T-helper 2 cell treated with Interferon-gamma antibody and Interleukin-4, amounts not matched to agents 5 μg/mL and 100 μg/mL, for 36 hours (primary cell): ENCODE data around the gene CCL27.
"Not testable (repeated sequence)": the region's sequence is repeated elsewhere in the genome, so short reads cannot be mapped to it uniquely, and the experiment has no call there.

Experiments used
- DNase-seq: peaks from one replicate; pipeline ENCODE4 v3.0.0; 2021; ENCODE audit warnings: low spot score
- H3K27ac Mint-ChIP-seq: one replicate; pipeline ENCODE4 v1.8.0; 2021; ENCODE audit warnings: mild to moderate bottlenecking, mixed read lengths
- H3K27me3 Mint-ChIP-seq: one replicate; pipeline ENCODE4 v1.8.0; 2021; ENCODE audit warnings: low read depth, mixed read lengths
- H3K36me3 Mint-ChIP-seq: one replicate; pipeline ENCODE4 v1.8.0; 2021; ENCODE audit warnings: low read depth, mixed read lengths
- H3K4me1 Mint-ChIP-seq: one replicate; pipeline ENCODE4 v1.8.0; 2021; ENCODE audit warnings: low read depth, mixed read lengths
- H3K4me3 Mint-ChIP-seq: one replicate; pipeline ENCODE4 v1.8.0; 2022; ENCODE audit warnings: mild to moderate bottlenecking, moderate library complexity, mixed read lengths
- H3K9me3 Mint-ChIP-seq: one replicate; pipeline ENCODE4 v1.8.0; 2021; ENCODE audit warnings: mixed read lengths

Gene CCL27

DNA sequence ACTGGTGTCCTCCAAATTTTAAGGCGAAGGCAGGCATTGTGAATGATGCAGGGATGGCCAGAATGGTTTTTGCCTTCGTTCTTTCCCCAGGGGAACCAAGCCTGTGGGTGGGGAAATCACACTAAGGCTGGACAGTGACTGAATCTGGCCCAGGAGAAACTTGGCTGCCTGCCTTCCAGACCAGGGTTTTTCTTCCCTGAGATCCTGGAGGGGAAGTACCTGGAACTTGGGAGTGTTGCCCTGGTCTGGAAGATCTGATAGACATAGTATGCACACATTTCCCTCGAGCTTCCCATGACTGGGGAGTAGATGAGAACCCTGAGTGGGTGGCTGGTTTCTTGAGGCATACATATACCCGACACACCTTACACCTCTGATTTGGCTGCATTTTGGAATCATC, 11.1 kb downstream of the CCL27 start:
- no peak for DNase-seq
- Mint-ChIP-seq H3K36me3 (peaks cover 39% of the 10 kb centered on the region), H3K27me3 (no peaks in the 10 kb centered on the region), H3K4me3 (no peak overlapping the region), H3K4me1 (peaks cover 31% of the 10 kb centered on the region), H3K27ac (no peak overlapping the region), H3K9me3 (no peaks in the 10 kb centered on the region)

DNA sequence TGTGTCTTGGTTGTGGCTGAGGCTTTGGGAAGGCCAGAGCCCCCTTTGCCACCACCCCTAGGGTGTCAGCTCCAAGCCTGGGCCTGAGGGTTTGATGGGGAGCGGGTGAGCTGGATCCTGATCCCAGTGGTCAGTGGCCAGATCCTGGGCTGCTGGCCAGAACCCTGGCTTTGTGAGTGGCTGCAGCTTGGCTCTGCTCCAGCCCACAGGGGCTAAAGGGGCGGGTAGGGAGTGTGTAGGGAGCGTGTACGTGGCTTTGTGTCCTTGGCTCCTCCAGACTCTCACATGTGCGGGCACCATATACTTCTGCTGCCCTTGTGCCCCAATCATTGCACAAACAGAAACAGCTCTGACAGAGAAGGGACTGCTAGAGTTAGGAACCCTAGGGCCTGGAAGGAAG, 11.6 kb downstream of the CCL27 start:
- peaks cover 34% of the 10 kb centered on the region for H3K4me1 Mint-ChIP-seq
- H3K27me3 Mint-ChIP-seq, result no peaks in the 10 kb centered on the region
- H3K9me3 Mint-ChIP-seq, result no peaks in the 10 kb centered on the region
- H3K36me3 Mint-ChIP-seq, result peaks cover 38% of the 10 kb centered on the region
- H3K27ac Mint-ChIP-seq, result no peak overlapping the region
- DNase-seq, result no peak
- H3K4me3 Mint-ChIP-seq, result no peak overlapping the region

DNA sequence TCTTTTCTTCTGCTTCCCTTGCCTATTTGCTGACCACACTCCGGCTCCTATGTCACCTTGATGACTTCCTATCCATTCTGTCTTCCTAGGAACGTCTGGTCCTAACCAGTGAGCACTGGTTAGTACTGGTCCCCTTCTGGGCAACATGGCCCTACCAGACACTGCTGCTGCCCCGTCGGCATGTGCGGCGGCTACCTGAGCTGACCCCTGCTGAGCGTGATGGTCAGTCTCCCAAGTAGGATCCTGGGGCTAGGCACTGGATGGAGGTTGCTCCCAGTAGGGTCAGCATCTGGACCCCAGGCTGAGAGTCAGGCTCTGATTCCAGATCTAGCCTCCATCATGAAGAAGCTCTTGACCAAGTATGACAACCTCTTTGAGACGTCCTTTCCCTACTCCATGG, 13.8 kb downstream of the CCL27 start:
- peaks cover 38% of the 10 kb centered on the region for H3K36me3 Mint-ChIP-seq
- H3K27me3 Mint-ChIP-seq, result no peaks in the 10 kb centered on the region
- H3K27ac Mint-ChIP-seq, result no peak overlapping the region
- H3K9me3 Mint-ChIP-seq, result no peaks in the 10 kb centered on the region
- H3K4me3 Mint-ChIP-seq, result peak overlapping the region; percentile 94
- peaks cover 34% of the 10 kb centered on the region for H3K4me1 Mint-ChIP-seq
- DNase-seq, result no peak

DNA sequence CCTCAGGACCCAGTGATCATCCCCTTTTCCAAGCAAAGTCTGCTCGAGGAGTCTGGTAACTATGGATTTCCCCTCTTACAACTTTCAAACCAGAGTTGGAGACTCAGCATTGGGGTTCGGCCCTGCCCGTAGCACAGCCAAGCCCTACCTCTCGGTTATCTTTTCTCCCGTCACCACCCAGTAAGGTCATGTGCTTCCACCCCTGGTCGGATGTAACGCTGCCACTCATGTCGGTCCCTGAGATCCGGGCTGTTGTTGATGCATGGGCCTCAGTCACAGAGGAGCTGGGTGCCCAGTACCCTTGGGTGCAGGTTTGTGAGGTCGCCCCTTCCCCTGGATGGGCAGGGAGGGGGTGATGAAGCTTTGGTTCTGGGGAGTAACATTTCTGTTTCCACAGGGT, 14.8 kb downstream of the CCL27 start:
- Mint-ChIP-seq H3K4me1 (peaks cover 28% of the 10 kb centered on the region), H3K36me3 (peaks cover 38% of the 10 kb centered on the region), H3K9me3 (no peaks in the 10 kb centered on the region), H3K4me3 (peak overlapping the region; percentile 94), H3K27ac (peak overlapping the region; percentile 83), H3K27me3 (no peaks in the 10 kb centered on the region)
- no peak for DNase-seq

DNA sequence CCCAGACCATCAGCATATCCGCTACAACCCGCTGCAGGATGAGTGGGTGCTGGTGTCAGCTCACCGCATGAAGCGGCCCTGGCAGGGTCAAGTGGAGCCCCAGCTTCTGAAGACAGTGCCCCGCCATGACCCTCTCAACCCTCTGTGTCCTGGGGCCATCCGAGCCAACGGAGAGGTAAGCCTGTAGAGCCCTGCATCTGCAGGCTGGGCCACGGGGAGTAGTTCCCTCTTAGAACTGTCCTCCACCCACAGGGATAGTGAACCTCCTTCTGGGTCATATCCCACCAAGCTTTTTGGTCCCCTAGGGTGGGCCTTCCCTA, 15.4 kb downstream of the CCL27 start:
- Mint-ChIP-seq H3K27me3 (no peaks in the 10 kb centered on the region), H3K4me1 (peaks cover 23% of the 10 kb centered on the region), H3K36me3 (peaks cover 38% of the 10 kb centered on the region), H3K4me3 (peak overlapping the region; percentile 94), H3K9me3 (no peaks in the 10 kb centered on the region), H3K27ac (peak overlapping the region; percentile 83)
- DNase-seq, result no peak

DNA sequence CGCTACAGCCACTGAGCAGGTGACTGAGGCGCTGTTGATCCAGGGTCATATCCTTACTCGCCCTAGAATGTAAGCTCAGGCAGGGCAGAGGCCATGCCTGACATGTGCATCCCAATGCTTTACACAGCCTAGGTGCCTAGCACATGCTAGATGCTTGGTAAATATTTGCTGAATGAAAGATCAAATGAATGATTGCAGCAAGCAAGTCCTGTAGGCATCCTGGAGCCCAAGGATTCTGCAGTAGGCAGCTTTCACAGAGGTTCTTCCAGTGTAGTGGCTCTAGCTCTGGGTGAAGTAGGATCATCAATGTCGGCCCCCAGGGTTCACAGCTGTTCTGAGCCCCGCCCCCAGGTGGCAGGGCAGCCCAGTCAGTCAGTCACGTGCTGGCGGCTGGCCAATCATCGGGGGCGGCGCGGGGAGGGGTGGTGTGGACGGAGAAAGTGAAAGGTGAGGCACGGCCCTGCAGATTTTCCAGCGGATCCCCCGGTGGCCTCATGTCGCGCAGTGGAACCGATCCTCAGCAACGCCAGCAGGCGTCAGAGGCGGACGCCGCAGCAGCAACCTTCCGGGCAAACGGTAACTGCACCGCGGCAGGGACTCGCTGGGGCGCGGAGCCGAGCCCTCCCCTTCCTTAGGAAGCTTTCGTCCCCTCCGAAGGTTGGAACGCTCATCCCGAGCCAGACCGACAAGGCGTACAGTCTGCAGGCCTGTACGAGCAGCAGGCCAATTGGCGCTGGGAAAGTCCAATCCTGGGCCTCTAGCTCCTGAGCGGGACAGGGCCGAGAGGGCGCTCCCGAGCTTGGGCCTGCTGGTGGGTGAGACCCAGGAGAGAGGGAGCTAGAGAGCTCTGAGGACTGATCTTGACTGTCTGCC, 16.0 kb downstream of the CCL27 start, which contains the start of gene GALT:
Gene GALT (plus strand): TSS at position 465 of the 873 bp plus-strand sequence. CDS start 30 bp downstream, at position 495.
- peak; percentile 95 for DNase-seq
- Mint-ChIP-seq H3K4me3 (peak within 1 kb of the TSS; percentile 94), H3K36me3 (peaks cover 38% of the 10 kb centered on the region), H3K27ac (peak within 1 kb of the TSS; percentile 83), H3K9me3 (no peaks in the 10 kb centered on the region), H3K4me1 (peaks cover 23% of the 10 kb centered on the region), H3K27me3 (no peaks in the 10 kb centered on the region)

DNA sequence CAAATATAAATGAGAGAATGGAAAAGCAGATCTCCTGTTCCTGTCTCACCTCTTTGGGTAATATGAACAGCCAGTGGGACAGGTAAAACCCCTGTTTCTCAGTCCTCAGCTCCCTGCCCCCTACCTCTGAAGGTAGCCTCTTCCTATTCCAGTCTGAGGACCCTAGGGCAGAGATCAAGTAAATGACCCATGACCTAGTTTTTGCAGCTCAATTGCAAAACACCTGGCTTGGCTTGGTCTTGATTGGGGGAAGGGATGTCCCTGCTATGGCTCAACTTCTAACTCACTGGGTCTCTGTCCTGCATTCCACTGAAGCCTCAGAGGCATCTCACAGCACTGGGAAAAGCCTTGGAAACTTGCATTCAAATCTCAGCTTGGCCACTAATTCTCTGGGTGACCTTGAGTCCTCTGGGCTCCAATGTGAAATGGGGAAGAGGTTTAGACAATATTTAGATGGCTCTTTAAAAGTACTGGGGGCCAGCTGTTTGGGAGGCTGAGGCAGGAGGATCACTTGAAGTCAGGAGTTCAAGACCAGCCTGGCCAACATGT, 17.6 kb downstream of the CCL27 start:
- no peak overlapping the region for H3K27ac Mint-ChIP-seq
- H3K9me3 Mint-ChIP-seq, result no peaks in the 10 kb centered on the region
- no peaks in the 10 kb centered on the region for H3K27me3 Mint-ChIP-seq
- H3K4me1 Mint-ChIP-seq, result peaks cover 23% of the 10 kb centered on the region
- peaks cover 29% of the 10 kb centered on the region for H3K36me3 Mint-ChIP-seq
- H3K4me3 Mint-ChIP-seq, result no peak overlapping the region
- DNase-seq, result no peak

DNA sequence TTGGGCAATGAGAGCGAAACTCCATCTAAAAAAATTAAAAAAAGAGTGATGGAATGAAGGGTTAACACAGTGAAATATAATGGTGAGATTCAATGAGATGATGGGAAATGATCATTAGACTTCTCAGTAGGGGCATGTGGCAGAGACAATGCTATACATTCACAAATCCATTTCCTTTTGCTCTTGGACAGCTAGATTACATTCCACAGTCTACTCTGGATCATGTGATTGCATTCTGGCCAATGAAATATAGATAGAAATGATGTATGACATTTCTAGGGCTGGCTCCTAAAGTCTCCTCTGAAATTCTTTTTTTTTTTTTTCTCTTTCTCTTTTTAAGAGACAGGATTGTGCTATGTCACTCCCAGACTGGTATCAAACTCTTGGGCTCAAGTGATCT, 19.8 kb downstream of the CCL27 start:
- DNase-seq, result no peak
- Mint-ChIP-seq H3K4me1 (peaks cover 18% of the 10 kb centered on the region), H3K4me3 (no peak overlapping the region), H3K27me3 (no peaks in the 10 kb centered on the region), H3K36me3 (peaks cover 7% of the 10 kb centered on the region), H3K9me3 (no peaks in the 10 kb centered on the region), H3K27ac (no peak overlapping the region)

DNA sequence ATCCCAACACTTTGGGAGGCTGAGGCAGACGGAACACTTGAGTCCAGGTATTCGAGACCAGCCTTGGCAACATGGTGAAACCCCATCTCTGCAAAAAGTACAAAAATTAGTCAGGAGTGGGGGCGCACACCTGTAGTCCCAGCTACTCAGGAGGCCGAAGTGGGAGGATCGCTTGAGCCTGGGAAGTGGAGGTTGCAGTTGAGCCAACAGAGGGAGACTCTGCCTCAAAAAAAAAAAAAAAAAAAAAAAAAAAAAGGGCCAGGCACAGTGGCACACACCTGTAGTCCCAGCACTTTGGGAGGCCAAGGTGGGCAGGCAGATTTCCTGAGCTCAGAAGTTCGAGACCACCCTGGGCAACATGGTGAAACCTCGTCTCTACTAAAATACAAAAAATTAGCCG, 23.1 kb downstream of the CCL27 start:
- not testable (repeated sequence) for H3K9me3 Mint-ChIP-seq, H3K27me3 Mint-ChIP-seq, H3K27ac Mint-ChIP-seq, H3K4me3 Mint-ChIP-seq, DNase-seq
- Mint-ChIP-seq H3K36me3 (peaks cover 12% of the 10 kb centered on the region), H3K4me1 (peaks cover 16% of the 10 kb centered on the region)

DNA sequence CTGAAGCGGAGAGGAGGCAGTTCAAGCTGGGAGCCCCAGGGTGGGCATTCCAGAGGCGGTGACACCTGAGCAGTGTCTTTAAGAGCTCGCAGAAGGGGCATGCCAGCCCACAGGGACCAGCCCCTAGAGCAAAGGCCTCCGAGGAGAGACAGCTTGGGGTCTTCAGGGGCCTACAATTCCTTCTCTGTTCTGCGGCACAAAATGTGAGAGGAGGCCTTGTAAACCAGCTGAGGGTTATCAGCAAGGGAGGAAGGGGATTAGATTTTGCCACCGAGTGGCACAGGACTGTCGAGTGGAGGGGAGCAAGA, 24.4 kb downstream of the CCL27 start:
- no peaks in the 10 kb centered on the region for H3K9me3 Mint-ChIP-seq
- no peak for DNase-seq
- H3K4me3 Mint-ChIP-seq, result peak overlapping the region; percentile 97
- H3K27me3 Mint-ChIP-seq, result no peaks in the 10 kb centered on the region
- H3K27ac Mint-ChIP-seq, result peak overlapping the region; percentile 87
- peaks cover 22% of the 10 kb centered on the region for H3K4me1 Mint-ChIP-seq
- H3K36me3 Mint-ChIP-seq, result peaks cover 14% of the 10 kb centered on the region

DNA sequence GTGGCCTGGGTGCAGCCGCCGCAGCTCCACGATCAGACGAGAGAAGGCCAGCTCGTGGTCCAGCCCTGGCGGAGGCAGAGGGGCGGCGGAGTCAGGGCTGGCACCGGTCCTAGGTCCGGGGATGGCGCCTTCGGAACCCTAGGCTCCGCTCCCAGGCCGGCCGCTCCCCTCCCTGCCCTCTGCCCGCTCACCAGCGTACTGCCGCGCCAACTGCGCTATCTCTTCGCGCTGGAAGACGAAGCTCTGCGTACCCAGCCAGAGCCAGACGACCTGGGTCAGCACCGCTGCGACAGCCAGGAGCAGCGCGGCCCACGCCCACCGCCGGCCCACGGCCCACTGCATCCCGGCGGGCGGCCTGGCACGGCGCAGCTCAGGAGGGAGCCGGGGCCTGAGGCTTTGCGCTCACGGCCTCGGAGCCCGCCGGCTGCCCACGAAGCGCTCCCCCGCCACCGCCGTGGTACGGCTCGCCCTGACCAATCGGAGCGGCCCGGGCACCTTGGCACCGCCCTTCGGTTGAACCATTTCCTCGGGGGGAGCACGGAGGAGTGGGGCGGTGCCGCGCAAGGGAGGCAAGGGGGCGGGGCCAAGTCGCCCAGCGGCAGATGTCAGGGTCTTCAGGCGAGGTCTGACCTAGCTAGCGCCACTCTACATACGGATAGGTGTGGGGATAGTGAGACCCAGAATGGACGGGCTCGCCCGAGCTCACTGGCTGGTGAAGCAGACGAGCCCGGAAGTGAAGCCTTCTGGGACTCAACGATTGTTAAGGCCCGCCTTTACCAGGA, 24.9 kb downstream of the CCL27 start, which contains the start of gene SIGMAR1:
Gene SIGMAR1 (minus strand): TSS at position 432 of the 782 bp plus-strand sequence. CDS start 90 bp downstream, at position 342.
- H3K27ac Mint-ChIP-seq, result peak within 1 kb of the TSS; percentile 87
- peak within 1 kb of the TSS; percentile 97 for H3K4me3 Mint-ChIP-seq
- DNase-seq, result peak; percentile 94
- H3K36me3 Mint-ChIP-seq, result peaks cover 14% of the 10 kb centered on the region
- no peaks in the 10 kb centered on the region for H3K27me3 Mint-ChIP-seq
- H3K9me3 Mint-ChIP-seq, result no peaks in the 10 kb centered on the region
- peaks cover 22% of the 10 kb centered on the region for H3K4me1 Mint-ChIP-seq

DNA sequence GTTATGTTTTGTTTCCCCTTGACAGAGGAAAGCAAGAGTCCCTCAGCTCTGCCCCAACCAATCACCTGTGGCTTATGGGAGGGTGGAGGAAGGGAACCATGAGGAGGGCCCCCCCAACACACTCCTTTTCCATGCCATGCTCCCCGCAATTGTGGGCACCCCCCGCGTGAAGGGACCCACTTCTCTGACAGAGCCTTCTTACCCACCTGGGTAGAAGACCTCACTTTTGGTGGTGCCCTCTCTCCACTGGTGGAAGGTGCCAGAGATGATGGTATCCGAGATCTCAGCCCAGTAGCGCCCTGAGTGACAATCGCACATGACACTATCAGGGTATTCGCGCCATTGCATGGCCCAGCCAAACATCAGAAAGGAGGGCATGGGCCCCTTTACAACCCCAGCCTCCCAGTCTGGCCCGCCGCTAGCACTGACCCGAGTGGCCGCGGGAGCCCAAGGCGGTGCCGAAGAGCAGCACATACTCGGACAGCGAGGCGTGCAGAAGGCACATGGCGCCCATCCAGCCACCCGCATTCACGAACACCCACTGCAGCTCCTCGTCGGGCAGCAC, 25.6 kb downstream of the CCL27 start:
- Mint-ChIP-seq H3K4me3 (peak overlapping the region; percentile 97), H3K27ac (peak overlapping the region; percentile 83), H3K27me3 (no peaks in the 10 kb centered on the region), H3K9me3 (no peaks in the 10 kb centered on the region), H3K4me1 (peaks cover 22% of the 10 kb centered on the region), H3K36me3 (peaks cover 14% of the 10 kb centered on the region)
- DNase-seq, result no peak

DNA sequence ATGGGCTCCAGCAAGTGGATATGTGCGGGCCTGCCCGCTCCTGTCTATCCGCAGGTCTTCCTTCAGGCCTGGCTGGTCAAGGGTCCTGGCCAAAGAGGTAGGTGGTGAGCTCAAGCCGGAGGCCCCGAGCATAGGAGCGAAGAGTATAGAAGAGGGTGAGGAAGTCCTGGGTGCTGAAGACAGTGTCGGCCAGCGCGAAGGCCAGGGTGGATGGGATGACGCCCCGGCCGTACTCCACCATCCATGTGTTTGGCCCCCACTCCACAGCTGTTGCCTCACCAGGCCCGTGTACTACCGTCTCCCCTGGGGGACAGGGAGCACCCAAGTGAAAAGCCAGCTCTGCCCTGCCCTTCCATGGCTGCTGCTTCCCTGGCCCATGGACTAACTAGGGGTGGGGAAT, 26.9 kb downstream of the CCL27 start:
- Mint-ChIP-seq H3K27ac (peak overlapping the region; percentile 60), H3K27me3 (peaks cover 7% of the 10 kb centered on the region), H3K9me3 (no peaks in the 10 kb centered on the region)

More for the DNA sequence above, 26.9 kb downstream of the CCL27 start:
- no peak for DNase-seq
- peaks cover 14% of the 10 kb centered on the region for H3K36me3 Mint-ChIP-seq
- peak overlapping the region; percentile 39 for H3K4me3 Mint-ChIP-seq
- peaks cover 22% of the 10 kb centered on the region for H3K4me1 Mint-ChIP-seq
